GM21576 (cell line): ENCODE data around the gene HADHB.
"Not testable (repeated sequence)": the region's sequence is repeated elsewhere in the genome, so short reads cannot be mapped to it uniquely, and the experiment has no call there.

Experiments used
- ATAC-seq: cut with Tn5 transposase; IDR thresholded peaks from one replicate; pipeline ENCODE4 v1.9.1; 2021; ENCODE audit warnings: mild to moderate bottlenecking, moderate library complexity; ENCODE audit not compliant: unreplicated experiment

HADHB gene

DNA sequence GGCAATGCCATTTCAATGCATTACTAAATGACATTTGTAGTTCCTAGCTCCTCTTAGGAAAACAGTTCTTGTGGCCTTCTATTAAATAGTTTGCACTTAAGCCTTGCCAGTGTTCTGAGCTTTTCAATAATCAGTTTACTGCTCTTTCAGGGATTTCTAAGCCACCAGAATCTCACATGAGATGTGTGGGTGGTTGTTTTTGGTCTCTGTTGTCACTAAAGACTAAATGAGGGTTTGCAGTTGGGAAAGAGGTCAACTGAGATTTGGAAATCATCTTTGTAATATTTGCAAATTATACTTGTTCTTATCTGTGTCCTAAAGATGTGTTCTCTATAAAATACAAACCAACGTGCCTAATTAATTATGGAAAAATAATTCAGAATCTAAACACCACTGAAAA is 45.3 kb downstream of the HADHB start:
- ATAC-seq = no peak

DNA sequence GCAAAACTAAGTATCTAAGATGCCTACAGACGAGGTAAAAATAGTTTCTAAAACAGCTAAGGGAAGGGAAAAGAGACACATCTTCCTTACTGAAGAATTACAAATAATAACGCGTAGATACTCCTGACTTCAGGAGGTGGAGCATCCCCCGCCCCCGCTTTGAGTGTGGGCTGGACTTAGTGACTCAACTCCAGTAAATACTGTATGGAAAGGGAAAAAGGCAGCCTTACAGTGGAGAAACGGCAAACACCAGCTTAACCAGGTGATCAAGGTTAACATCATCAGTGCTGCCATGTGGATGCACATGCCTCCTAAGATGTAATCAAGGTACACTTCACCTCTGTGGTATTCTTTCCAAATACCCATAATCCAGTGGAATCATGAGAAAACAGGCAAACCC is 47.9 kb downstream of the HADHB start:
- no peak for ATAC-seq

DNA sequence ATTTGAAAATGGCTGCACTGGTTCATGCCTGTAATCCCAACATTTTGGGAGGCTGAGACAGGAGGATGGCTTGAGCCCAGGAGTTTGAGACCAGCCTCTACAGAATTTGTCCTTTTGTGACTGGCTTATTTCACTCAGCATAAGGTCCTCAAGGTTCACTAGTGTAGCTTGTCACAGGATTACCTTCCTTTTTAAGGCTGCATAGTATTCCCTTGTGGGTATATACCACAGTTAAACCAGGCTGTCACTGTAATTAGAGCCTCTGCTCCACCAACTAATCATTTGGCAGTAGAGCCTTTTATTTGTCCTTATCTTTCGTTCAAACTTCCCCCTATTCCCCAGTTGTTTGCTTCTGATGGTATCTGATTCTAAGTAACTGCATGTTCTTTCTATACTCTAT is 50.8 kb downstream of the HADHB start:
- ATAC-seq = no peak

DNA sequence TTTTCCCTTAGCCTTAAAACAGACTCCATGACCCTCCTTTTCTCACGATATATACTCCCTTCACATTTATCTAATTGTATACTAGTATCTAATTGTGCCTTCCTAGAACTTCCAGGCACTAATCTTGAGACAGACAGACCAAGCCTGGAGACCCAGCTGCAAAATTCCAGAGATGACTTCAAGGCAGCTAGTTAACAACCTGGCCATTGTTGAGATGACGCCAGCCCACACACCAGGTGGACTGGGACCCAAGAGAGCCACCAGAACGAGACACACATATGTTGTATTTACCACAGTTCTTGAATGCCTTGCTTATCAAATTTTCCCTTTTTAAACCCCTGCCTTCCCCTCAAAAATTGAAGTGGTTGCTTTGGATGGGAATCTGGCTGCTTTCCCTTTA is 52.3 kb downstream of the HADHB start:
- ATAC-seq = no peak

DNA sequence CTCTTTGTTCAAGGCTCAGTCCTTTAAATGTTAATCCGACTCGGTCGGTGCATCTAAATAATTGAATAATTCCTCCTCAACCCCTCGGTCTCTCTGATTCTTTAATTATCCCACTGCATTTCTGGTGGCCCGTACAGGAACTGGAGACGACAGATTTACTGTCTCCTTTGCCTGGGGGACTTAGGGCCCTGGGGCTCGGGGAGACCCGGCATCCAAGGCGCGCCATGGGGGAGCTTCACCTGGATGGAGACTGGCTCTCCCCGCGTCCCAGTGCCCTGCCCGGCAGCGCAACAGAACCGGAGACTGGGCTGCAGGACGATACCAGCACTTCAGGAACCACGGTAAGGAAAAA is 53.5 kb downstream of the HADHB start:
- ATAC-seq = no peak

DNA sequence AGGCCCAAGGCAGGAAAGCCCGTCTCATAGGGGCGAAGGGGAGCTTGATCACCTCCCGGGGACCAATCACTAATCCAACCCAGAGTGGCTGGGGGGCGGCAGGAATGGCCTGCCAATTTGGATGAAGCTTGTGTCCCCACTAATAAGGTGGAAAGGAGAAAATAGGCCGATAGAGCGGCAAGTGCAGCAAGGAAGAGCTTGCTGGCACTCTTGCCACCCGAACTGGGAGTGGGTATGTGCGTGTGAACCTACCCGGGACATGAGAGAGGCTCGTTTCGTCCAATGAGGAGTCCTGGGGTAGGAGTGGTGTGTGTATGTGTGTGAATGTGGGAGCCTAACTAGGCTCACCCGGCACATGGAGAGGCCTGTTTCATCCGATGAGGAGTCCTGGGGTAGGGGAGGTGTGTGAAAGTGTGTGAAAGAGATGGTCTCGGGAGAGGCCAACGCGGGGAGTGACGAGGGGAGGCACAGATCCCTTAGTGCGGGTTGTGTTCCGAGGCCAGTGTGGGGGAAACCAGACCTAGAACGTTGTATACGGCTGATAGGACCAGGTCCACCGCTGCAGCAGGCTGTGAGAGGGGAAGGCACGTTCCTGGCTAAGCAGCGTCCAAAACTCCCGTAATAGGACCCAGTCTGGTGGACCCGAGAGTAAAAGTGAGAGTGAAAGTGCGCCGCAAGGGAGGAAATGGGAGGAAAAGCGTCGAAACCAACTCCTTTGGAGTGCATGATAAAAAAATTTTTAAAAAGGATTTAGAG is 54.1 kb downstream of the HADHB start:
- ATAC-seq = no peak

DNA sequence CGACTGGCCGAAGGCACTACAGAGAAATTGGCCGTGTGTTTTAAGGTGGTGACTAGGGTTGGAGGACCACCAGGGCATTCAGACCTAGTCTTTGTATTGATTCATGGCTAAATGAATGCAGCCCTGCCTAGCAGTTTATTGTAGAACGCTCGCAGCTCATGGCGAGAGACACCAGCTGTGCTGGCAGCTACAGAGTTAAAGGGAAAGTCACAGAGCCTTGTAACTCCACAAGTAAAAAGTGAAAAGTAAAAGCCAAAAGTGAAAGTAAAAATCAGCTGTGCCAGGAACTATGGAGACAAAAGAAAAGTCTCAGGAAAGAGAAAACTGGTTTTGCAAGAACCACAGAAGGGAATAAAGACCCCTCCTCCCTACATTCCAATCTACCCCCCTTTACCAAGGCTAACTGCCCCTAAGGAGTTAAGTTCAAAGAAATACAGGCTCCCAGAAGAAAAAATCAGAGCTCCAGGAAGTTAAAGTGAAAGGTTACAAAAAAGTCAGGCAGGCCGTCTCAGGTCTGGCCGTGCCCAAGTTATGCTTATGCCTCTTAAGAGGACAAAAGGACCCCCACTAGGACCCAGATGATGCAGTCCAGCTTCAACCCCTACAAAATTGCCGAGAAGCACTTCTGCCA is 54.8 kb downstream of the HADHB start:
- ATAC-seq = no peak

DNA sequence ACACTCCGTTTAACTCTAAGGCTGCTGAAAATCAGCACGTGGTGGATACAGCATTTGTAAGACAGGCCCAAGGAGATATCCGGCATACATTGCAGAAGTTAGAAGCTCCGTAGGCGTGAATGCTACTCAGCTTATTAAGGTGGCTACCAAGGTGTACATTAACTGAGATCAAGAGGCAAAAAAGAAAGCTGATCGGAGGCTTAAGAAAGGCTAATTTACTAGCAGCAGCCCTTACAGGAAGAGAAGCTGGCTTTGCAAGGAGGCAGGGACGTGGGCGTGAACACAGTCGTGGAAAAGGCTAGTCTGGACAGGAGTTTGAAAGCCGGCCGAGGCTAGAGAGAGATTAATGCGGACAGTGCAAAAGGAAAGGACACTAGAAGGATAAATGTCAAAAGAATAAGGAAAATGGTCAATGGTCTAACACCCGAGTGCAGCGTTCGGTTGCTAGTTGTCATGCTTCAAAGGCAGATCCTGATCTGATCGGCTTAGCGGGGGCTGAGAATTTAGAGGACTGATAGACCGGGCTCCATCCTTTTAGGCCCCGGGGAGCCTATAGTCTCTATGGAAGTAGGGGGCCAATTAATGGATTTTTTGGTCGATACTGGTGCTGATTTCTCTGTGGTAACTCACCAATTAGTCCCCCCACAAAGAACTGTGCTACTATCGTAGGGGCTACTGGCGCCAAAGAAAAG is 55.6 kb downstream of the HADHB start:
- no peak for ATAC-seq

DNA sequence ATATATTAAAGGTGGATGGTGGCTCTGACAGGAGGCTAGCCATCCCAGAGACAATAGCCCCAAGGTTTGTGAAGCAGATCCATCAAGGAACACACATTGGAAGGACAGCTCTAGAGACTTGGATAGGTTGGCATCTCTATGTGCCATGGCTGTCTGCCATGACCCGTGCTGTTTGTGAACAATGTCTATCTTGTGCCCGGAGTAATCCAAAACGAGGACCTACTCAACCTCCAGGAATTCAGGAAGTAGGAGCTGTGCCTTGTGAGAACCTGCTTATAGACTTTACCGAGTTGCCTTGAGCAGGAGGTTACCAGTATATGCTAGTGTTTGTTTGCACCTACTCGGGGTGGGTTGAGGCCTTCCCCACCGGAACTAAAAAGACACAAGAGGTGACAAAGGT is 58.1 kb downstream of the HADHB start:
- ATAC-seq = no peak

DNA sequence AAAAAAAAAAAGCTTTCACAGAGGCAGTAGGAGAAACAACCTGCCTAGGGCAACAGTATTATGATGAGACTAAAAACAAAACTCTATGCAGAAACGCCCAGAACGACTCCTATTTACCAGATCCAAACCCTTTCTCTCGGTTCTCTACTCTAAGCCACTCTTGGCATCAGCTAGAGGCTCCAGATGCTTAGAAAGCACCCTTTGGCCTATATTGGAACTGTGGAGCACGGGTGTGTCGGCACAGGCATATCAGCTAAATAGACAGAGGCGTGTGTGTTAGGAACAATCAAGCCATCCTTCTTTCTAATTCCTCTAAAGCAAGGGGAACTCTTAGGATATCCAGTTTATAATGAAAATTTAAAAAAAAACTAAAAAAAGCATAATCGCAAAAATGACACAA is 60.4 kb downstream of the HADHB start:
- not testable (repeated sequence) for ATAC-seq

DNA sequence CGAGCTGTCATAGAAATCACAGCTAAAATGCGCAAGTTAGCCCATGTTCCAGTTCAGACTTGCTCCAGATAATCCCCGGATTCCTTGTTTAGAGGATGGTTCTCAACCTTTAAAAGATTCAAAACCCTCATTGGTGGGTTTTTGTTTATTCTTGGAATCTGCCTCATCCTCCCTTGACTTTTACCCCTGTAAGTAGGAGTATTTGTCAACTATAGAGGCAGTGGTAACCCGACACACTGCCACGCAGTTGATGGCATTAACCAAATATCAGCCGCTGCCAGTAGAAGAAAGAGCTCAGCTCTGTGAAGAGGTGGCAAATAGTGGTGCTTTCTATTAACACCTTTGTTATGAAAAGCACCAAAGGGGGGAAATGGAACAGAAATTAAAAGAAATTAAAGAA is 60.8 kb downstream of the HADHB start:
- ATAC-seq = no peak

DNA sequence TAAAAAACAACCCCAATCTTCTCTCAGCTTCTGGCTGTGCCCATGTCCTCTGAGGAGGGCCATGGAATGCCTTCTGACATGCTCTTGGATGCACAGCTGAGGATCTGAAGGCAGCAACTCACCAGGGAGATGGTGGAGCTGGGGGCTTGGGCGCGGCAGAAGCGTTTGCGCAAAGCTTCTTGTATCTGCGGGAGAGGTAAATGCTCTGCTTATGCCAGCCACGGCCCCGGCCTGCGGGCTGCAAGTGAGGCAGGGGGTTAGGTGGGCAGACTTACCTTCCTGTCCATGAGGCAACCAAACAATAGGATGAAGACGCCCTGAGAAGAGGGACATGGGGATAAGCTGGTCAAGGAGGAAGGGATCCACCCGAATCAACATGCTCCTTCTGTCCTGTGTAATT is 65.2 kb downstream of the HADHB start:
- no peak for ATAC-seq

DNA sequence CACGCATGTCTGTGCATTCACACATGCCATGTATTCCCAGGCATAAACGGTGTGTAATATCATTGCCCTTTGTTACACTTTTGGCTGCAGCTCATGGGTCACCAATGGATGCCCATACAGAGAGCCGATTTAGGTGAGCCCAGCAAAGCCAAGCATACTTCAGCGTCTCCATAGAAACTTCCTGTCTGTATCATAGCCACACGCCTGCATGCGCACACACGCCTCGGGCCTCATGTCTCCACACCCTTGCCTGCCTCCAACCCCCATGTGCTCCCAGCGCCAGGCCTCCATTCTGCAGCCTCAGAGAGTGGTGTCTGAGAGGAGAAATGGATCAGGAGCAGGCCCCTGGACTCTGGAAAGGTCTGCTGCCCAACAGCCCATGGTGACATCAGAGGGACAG is 67.7 kb downstream of the HADHB start:
- no peak for ATAC-seq

DNA sequence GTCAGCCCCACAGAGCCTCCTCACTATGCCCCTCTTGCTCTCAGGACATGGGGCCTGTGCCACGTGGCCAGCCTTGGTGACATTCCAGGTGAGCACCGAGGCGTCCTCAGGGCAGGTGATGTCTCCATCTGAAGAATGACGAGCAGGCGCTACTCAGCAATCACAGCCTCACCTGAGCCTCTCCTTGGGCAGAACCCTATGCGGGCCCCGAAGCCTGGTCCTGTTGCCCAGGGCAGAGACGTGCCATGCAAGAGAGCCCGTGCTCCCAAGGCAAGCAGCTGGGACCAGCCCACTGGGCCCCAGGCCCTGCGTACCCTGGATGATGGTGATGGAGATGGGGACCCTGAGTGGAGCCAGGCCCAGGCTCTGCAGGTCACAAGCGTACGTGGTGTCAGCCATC is 68.7 kb downstream of the HADHB start:
- ATAC-seq = no peak

DNA sequence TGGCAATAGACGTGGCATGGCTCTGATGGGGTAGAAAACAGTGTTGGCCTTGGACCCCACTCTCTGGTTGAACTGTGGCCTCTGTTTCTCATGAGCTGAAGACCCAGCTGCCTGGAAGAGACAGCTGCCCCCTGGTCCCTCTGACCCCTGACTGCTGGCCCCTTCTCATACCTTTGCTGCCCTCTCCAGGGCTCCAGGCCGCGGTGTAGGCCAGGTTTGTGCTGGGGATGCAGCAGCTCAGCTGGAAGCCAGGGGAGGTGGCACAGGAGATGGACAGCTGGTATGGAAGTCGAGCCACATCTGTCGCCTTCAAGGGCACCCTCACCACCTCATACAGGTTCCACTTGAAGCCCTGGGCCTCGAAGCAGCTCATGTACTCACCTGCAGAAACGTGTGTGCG is 69.5 kb downstream of the HADHB start:
- no peak for ATAC-seq

DNA sequence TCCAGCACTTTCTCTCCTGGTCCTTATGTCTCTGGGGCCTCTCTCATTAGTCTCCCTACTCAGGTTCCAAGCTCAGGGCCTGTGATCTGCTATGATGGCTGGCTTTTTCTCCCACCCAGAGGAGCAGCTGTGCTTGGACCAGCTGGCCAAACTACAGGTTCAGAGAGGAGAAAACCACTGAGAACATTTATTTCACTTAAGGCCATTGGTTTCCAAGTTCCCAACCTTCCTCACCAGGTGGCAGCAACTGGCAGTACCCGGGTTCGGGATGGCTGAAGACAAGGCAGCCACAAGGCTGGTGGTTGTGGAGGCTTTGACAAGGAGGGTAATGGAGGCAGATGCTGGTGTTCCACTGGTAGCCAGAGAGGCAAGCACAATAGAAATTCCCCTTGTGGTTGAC is 71.3 kb downstream of the HADHB start:
- ATAC-seq = no peak

DNA sequence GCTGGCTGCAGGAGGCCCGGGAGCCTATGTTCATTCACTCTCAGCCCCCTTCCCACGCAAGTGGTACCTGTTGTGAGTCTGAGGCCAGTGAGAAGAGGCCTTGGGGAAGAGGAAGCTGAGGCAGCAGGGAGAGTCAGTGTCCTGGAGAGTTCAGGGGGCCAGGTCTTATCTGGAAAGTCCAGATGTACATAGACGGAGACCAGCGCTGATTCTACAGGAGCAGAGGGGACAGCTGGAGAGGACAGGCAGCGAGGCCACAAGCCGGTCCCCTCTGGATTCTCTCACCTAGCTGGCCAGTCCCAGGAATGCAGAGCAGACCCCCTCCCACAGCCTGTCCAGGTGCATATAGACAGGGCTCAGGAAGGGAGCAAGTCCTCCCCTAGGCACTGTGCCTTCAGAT is 72.1 kb downstream of the HADHB start:
- no peak for ATAC-seq

DNA sequence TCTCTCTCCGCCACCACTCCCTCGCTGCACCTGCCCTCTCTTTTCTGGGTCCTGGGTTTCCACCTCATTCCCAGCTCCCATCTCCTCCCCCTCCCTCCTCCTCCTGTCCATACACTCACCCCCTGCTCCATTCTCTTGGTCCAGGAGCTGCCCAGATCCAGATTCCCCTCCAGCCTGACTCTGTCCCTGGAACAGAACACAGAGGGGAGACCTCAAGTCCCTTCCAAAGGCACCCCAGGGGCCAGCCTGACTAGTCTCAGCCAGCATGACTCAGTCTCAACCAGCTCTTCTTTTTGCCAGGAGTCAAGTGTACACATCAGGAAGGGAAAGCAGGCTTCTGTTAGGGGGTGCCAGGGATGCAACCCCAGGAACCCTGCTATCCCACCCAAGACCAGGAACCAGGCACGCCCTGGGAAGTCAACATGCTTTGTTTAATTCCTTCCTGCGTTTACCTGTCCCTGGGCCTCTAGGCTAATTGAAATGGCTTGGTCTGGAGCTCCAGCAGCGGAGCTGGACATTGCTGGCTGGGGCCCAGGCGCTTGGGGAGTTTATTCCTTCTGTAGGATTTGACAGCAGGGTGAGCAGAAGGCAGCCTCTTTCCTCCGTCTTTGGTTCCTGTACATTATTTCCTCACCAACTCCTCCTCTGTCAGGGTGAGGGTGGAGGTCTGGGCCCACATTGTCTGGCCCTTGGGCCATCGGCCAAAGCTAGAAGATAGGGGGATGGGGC is 72.8 kb downstream of the HADHB start:
- ATAC-seq = no peak

DNA sequence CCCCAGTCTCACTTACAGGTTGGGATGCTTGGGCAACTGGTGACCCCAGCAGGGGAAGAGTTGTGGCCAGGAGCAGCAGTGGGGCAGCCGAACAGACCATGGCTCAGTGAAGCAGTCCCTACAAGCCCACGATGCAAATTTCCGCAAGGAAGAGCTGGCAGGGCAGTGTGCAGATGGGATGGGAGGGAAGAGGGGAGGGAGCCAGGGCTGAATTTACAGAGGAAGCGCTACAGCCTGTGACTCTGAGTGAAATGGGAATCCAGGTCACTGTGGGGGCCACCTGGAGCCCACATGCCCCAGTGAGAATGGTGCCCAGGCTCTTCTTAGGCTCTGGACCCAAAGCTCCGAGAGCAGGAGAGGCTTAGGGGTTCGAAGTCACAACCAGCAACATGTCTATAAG is 74.2 kb downstream of the HADHB start:
- ATAC-seq = no peak

DNA sequence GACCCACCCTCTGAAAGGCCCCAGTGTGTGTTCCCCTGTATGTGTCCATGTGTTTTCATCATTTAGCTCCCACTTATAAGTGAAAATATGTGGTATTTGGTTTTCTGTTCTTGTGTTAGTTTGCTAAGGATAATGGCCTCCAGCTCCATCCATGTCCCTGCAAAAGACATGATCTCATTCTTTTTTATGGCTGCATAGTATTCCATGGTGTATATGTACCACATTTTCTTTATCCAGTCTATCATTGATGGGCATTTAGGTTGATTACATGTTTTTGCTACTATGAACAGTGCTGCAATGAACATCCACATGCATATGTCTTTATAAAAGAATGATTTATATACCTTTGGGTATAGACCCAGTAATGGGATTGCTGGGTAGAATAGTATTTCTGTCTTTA is 79.7 kb downstream of the HADHB start:
- ATAC-seq = not testable (repeated sequence)

DNA sequence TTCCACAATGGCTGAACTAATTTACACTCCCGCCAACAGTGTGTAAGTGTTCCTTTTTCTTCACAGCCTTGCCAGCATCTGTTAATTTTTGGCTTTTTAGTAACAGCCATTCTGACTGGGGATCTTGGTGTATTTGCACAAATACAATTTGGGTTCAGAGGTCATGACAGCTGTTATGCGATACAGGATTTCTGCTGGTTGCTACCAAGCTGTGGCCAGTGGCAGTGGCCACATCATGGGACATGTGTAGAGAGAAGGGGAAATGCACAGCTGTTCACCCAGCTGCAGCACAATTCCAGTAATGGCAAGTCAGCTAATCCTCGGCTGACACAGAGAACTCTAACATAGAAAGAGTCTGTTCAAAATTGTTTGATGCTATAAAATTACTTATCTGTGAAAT is 80.2 kb downstream of the HADHB start:
- no peak for ATAC-seq

DNA sequence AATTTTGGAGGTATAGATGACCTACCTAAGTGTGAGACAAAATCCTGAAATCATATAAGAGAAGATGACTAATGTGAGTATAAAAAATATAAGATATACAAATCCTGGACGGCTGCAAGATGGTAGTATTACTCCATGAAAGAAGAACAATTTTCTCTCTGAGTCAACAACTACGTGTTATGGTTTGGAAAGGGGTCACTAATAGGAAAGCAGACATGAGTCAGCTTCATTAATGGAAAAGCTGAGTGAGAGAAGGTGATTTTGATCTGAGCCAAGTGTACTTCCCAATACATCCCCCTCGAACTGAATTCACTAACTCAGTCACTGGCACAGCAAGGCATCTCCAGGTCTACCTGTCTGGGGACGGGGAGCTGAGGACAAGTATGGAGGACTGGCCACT is 81.1 kb downstream of the HADHB start:
- ATAC-seq = no peak
